GM12878 (cell line): ENCODE results near the gene THRAP3.

Experiments
- BCL11A ChIP-seq: IDR thresholded peaks from 2 replicates; pipeline ENCODE4 v1.6.1; 2011; ENCODE audit warnings: low read depth, low read length
- CTCF ChIP-seq, 3 experiments: IDR thresholded peaks in 2 of 3; conservative IDR thresholded peaks in 1 of 3; 2 replicates each; pipeline ENCODE4 v1.5.1; 2011; ENCODE audit warnings: low read depth in 3 of 3, low read length in 3 of 3, mild to moderate bottlenecking in 3 of 3, control low read depth in 2 of 3, moderate library complexity in 2 of 3, inconsistent platforms in 1 of 3, mixed read lengths in 1 of 3; ENCODE audit not compliant: control insufficient read depth in 2 of 3, insufficient read depth in 1 of 3; ENCODE audit errors: extremely low read depth in 1 of 3
- NR2C2 ChIP-seq: IDR thresholded peaks from 2 replicates; pipeline ENCODE4 v1.6.1; 2011; ENCODE audit warnings: borderline replicate concordance, low read depth; ENCODE audit not compliant: control insufficient read depth, insufficient read length
- POLR2A ChIP-seq: IDR thresholded peaks from 2 replicates; pipeline ENCODE4 v1.6.1; 2011; ENCODE audit warnings: low read depth, mild to moderate bottlenecking, low read length
- ZBTB33 ChIP-seq: fragments of 450-650 bp; IDR thresholded peaks from 2 replicates; pipeline ENCODE4 v1.6.1; 2017; ENCODE audit warnings: mild to moderate bottlenecking

GRCh38 chr1:36339215-36339614, 115.0 kb downstream of the THRAP3 start:
- no peak for TF ChIP-seq POLR2A
- TF ChIP-seq BCL11A = no peak
- no peak for TF ChIP-seq CTCF (IDR thresholded peaks at IDR 0.05 in 2 of 3, conservative IDR thresholded peaks at IDR 0.05 in 1 of 3; ENCODE audit: control insufficient read depth in 2 of 3, extremely low read depth in 1 of 3, insufficient read depth in 1 of 3, low read depth in 3 of 3, low read length in 3 of 3)
- no peak for TF ChIP-seq ZBTB33
- no peak for TF ChIP-seq NR2C2
